HG02840 (cell line): ENCODE results near the gene MINDY4.

Experiments
- ATAC-seq: cut with Tn5 transposase; IDR thresholded peaks from one replicate; pipeline ENCODE4 v1.9.1; 2021; ENCODE audit warnings: mild to moderate bottlenecking, moderate library complexity, moderate number of reproducible peaks; ENCODE audit not compliant: unreplicated experiment, low FRiP score

MINDY4 gene

DNA sequence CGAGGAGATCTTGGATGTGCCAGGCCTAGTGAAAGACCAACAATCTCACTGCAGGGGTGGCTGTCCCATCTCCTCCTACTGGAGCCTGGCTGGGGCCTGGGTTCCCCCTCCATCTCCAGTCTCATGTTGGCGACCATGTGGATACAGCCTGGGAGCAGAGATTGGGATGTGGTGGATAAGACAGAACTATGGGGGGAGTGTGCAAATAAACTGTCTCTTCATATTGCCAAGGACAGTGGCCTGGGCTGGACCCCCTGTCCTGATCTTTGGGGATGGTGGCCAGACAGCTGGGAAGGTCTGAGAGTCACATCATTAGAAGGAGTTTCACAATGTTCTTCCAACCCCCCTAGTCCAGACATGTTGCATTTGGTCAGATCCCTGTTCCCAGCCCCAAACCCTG is 5.8 kb upstream of the MINDY4 start:
- ATAC-seq, result no peak

DNA sequence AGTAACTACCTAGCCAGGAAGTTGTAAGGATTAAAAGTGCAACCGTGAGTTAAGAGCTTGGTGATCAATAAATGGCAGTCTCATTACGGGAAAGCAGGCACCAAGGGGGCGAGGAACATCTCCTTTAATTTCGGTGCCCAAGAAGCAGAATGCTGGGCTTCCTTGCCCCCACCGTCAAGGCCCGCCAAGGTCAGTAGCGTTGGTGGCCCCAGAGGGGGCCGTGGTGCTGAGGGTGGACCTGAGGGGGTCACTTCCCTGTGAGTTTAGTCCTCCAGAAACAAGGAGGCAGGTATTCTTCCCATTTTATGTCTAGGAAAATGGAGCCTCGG is 408 bp upstream of the MINDY4 start:
- no peak for ATAC-seq

DNA sequence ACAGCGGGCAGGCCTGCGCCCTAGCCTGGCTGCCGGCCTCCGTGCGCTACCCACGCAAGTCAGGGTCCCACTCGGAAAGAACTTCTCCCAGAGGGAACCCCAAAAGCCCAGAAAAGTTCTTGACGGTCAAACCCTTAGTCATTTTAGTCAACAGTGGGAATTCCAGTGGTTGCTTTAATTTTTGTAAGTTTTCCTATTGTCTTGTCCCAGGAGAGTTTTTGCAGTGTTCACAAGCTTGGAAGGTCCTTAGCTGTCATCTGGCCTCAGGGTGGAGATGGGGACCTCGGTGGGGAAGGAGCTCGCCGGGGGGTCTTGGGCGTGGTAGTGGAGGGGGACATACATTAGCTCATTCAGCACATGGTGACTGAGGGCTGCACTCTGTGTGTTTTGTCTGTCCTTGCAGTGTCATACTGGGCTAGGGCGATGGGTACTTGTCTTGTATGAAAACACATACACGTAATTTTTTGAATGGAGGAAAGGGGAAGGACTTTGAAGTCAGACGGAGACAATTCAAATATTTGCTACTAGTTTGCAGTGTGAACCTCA is 736 bp downstream of the MINDY4 start:
- peak; percentile 34 for ATAC-seq

DNA sequence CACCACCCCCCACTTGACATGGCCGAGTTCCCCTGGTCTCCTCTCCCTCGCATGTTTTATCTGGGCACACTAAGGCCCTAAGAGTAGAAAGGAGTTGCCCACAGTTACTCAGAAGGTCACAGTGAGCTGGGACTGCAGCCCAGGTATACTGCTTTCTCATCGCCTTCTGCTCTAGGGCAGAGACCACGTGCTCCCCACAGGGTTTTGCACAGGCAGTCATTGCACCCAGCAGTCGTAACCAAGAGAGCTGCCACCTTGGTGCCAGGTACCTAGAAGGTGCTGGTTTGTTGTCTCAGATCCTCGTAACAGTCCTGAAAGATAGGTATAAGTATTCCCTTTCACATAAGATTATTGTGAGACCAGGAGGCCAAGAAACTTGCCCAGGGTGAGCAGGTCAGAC is 1.8 kb downstream of the MINDY4 start:
- ATAC-seq, result no peak

DNA sequence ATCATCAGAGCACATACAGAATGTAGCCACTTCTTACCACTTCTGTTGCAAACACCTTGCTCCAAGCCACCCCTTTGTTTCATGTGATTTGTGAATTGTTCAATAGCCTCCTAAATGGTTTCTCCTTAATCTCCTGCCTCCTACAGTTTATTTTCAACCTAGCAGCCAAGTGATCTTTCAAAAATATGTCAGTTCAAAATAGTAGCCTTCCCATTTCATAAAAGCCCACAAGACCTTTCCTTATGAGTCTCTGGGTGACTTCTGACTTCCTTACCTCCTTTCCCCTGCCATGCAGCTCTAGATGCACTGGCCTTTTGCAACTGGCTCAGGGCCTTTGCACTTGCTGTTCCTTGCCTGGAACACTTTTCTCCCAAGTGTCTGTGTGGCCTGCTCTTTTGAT is 4.8 kb downstream of the MINDY4 start:
- ATAC-seq, result no peak

DNA sequence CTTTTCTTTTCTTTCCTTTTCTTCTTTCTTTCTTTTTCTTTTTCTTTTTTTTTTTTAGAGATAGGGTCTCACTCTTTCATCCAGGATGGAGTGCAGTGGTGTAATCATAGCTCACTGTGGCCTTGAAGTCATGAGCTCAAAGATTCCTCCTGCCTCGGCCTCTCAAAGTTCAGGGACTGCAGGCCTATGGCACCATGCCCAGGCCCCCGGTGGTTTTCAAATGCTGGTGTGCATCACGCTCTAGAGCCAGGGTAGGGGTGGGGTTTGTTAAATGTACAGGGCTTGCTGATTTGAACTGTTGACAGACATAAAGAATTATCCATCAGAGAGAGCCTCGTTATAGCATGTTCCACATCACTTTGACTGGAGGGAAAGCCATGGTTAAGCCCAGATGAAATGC is 5.8 kb downstream of the MINDY4 start:
- ATAC-seq, result no peak

DNA sequence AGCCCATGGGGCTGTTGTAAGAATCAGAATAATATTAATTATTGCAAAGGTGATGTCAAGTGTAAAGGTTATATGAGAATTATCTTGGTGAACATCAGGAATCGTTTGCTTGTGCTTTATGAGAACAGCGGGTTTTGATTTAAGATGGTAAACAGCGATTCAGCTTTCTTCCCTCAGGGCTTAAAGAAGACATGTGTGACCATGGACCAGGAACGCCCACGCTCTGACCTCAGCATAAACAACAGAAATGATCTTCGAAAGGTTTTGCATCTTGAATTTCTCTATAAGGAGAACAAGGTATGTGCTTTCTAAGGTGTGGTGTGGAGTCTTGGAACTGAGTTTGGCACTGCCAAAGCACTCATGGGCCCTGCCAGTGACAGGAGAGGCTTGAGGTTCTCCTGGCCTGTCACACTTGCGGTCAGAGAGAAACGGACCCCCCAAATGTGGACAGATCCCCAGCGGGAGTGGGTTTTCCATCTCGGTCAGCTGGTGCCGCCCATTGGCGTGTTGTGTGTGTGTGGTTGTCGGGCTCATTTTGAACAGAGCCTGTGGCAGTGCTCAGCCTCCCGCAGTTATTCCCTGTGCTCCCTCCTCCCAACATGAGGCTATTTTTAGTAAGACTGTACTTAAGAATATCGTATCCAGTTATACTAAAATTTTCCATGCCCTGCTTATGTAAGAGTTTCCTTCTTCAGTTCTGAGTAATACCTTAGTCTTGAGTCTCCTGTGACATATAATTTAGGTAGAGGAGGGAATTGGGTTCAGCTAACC is 7.2 kb downstream of the MINDY4 start:
- ATAC-seq, result no peak

DNA sequence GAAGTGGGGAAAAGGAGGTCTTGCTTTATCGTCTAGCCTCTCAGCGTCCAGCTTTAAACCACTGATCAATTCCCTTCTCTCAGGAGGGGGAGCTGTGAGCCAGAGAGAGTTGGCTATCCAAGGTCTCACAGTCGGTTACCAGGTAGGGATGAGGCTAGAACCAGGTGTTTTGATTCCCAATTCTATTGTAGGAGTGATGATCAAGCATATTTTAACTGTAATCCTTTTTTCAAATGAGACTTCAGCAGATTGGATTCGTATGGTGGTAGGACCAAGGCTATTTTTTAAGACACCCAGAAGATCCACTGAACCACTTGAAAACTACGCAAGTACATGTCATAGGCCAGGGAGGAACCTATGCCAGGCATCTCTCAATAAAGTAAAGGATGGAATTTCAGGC is 8.4 kb downstream of the MINDY4 start:
- no peak for ATAC-seq

DNA sequence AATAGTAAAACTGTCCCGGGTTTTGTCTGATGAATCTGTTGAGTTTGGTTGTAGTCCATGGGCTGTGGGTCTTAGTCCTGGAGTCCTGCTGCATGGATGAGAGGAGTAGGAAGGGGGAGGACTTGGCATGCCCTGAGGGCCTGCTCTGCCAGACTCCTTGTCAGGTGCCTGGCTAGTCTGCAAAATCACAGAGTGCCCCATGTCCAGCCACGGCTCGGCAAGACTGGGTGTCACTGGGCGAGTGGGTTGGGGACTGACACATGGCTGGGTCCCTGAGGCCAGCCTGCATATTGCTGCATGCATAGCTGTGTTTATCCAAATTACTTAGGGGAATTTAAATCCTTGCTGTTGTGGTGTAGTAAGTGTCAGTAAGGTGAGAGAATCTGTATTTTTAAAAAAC is 9.7 kb downstream of the MINDY4 start:
- ATAC-seq, result no peak

DNA sequence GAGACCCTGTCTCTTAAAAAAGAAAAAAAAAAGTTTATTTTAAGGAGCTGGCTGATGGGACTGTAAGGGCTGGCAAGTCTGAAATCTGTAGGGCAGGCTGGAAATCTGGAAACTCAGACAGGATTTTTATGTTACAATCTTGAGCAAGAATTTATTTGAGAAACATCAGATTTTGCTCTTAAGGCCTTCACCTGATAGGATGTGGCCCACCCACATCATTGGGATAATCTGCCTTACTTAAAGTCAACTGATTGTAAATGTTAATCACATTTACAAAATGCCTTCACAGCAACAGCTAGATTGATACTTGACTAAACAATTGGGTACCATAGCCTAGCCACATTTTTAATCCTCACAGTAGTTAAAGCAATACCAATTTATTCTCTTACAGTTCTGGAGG is 11.5 kb downstream of the MINDY4 start:
- ATAC-seq, result no peak

DNA sequence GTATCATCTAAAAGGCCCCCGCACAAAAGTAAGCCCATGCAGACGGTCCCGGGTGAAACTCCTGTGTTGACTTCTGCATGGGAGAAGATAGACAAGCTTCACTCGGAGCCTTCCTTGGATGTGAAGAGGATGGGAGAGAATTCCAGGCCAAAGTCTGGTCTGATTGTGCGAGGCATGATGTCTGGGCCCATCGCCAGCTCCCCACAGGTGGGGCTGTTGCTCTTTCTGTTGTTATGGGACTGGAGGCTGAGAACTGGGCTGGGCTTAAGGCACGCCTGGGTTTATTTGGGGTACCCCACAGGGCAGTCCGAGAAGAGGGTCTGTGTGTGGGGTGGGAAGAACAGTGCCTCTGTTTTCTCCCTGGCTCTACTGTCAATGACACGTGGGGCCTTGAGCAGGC is 14.6 kb downstream of the MINDY4 start:
- ATAC-seq, result no peak

DNA sequence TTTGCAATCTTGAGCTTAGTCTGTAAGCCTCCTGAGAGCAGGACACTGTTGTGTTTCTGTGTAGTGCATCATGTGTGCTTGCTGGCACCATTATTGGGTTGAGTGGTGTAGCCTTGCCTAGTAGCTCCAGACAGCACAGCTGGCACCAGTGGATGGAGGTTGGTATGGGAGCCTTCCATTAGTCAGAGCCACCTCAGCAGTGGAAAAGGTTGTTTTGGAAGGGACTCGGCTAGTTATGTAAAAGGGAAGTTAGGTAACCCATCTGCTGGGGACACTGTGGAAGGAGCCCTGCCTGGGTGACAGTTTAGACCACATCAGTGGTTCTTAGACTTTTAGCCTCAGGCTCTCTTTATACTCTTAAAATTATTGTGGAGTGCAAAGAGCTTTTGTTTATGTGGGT is 16.3 kb downstream of the MINDY4 start:
- no peak for ATAC-seq

DNA sequence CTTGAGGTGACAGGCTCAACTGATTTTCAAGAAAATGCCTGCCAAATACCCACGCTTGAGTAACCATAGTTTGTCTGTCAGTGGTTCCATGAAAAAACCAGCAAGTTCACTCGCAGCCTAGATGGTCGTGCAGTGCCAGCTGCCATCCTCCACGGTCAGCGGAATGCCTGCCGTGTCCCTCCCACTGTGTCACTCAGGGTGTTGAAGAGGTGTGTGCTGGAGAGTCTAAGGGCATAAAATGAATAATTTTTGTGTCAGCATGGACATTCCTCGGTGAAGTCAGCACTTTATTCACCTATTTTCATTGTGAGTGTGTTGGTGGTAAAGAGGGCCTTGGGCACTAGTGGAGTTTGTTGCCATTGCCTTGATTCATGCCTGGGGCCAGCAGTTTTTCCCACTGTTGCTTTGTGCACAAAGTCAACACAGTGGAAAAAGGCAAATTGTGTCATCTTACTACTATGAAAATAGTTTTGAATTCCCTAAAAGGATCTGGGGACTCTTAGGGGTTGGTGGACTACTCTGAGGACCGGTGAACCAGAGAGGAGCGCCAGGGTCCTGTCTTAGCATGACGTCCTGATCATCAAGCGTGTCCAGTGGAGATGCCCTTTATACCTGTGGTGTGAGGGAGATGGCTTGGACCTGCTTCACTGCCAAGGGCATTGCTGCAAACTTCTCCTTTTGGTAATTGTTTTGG is 17.6 kb downstream of the MINDY4 start:
- no peak for ATAC-seq

DNA sequence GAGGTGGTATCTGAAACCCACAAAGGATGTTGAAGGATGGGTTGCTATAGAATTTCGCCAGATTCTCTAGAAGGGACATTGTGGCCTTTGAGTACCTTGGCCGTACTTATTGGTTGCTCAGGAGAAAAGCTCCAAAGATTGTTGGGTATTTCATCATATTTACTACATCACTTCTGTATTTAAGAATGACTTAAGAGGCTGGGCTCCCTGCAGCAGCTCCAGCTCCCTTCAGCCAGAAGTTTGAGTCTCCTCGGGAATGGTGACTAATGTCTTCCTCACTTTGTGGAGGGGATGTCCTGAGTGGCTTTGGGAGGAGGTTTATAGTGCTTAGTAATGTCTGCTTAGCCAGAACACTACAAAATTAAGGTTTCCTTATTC is 18.1 kb downstream of the MINDY4 start:
- ATAC-seq, result no peak

DNA sequence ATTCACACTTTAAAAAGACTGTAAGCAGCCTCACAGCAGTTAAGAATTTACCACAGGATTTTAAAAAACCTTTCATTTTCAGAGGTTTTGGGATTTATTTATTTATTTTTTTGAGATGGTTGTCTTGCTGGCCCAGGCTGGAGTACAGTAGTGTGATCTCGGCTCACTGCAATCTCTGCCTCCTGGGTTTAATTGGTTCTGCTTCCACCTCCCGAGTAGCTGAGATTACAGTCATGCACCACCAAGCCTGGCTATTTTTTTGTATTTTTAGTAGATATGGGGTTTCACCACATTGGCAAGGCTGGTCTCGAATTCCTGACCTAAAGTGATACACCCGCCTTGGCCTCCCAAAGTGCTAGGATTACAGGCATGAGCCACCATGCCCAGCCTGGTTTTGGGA is 19.1 kb downstream of the MINDY4 start:
- no peak for ATAC-seq

DNA sequence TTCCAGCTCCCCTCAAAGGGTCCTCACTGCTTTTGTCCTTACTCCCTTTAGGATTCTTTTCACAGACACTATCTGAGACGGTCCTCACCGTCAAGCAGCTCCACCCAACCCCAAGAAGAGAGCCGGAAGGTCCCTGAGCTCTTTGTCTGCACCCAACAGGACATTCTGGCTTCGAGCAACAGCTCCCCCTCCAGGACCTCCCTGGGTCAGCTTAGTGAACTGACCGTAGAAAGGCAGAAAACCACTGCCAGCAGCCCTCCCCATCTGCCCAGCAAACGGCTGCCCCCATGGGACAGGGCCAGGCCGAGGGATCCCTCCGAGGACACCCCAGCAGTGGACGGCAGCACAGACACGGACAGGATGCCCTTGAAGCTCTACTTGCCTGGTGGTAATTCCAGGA is 19.9 kb downstream of the MINDY4 start:
- ATAC-seq, result no peak

DNA sequence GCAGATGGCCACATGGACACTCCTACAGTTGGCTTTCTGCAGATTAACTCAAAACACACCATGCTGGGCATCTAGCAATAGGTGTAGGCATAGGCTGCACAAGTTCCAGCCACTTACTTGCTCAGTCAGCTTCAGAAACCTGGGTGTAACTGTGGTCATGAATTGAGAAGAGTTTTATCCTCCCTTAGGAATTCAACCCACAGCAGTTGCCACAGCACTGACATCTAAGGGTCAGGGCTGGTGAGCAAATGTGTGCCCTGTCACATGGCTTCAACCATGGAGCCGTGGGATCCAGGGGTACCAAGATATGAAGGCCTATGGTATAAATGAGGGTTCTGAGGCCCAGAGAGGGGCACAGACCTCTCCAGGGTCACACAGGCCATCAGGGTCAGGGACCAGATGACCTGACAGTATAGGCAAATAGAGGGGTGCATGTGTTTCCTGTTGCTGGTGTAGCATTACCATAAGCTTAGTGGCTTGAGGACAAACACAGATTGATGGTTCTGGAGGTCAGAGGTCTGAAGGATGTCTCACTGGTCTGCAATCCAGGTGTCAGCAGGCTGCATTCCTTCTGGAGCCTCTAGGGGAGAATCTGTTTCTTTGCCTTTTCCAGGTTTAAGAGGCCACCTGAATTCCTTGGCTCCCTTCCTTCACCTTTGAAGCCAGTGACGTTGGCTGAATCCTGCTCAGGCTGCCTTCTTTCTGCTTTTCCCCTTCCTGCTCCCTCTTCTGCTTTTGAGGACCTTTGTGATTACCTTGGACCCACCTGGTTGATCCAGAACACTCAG is 24.1 kb downstream of the MINDY4 start:
- ATAC-seq, result no peak

DNA sequence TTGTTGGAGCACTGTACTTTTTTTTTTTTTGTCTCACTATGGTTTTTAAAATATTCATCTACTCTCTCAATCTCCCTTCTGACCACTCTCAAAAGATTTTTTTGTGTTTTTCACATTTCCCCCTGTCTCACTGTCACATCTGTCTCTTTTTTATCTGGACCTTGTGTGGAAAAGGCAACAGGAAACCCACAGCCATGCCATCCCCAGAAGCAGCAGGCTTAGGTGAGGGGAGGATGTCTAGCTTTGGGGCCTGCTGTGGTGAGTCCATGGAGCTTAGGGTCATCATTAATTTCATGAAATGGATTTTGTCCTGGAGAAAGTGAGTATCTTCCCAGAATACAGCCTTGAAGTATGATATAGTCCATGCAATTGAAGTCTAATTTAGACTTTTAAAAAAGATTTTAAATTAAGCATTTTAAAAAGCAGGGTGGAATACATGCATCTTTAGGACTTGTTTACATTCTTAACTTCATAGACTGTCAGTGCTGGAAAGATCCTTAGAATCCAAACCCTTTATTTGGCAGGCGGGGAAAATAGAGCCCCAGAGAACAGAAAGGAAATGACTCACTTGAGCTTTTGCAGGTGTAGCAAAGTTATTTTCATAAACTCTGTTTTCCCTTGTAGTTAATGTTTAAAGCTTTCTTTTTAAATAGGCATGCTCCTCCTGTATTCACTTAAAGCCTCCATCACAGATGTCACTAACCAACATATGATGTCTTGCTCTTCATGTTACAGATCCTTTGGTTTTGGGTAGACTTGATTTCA is 25.1 kb downstream of the MINDY4 start:
- no peak for ATAC-seq

DNA sequence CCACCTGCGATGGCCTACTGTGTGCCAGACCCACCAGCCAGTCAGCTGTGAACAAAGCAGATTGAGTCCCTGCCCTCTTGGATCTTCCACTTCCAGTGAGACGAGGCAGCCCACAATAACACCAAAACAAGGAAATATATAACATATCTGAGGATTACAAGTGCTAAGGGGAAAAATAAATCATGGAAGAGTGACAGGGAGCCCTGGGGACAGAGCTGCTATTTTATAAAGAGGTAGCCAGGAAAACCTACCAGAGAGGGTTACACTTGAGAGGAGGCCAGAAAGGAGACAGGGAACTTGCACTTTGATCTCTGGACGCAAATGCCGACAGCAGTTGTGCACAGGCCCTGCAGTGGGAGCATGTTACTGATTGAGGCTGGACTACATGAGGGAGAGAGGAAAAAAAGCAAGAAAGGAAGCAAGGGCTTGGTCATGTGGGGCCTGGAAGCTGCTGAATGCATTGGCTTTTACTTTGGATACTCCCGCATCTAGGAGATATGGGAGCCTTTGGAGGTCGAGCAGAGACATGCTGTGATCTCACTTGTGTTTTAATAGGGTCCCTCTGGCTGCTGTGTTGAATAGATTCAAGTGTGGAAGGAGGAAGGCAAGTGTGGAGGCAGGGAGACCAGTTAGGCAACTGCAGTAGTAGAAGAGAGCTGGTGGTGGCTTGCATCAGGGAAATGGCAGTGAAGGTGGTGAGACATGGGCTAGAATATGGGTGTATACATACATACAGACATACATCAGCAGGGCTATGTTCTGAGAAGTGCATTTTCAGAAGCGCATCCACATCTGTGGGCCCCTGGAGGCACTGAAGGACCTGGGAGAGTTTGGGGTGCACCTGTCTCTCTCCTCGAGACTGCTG is 26.2 kb downstream of the MINDY4 start:
- ATAC-seq, result no peak
